ENCODE measurements around the gene SYT6. TPM values are rescaled to one million over a fixed set of nuclear protein-coding genes. Genes with fewer than 3 reads are reported as not detected.

SYT6 gene
- total and polyA plus RNA-seq, 2 of the 13 experiments (the other 11 are each of a cell fraction or from before 2014, with no cell fraction given), result not detected

GRCh38 chr1:114144016-114144415 lies 9.7 kb downstream of the SYT6 start (continued):
- TF ChIP-seq ZMAT3 (CRISPR knock-in tag; conservative IDR thresholded peaks at IDR 0.05) (no peak), ZNF709 (CRISPR knock-in tag; IDR thresholded peaks at IDR 0.05) (no peak)

- in situ Hi-C loops (cut with HindIII; ENCODE audit: extremely low pct_ligation_motif_present, low pct_unique_long_range_greater_than_20kb) (no loop called here), intact Hi-C loops (cut with micrococcal nuclease; ENCODE audit: unreplicated experiment) (no loop called here)
- H3K4me3 ChIP-seq (replicated peaks in 1 of 3; ENCODE audit: insufficient read depth in 1 of 3, low read depth in 2 of 3, low read length in 3 of 3), result no peak overlapping the region
- no TSS peak for BruUV-seq (replicated peaks)
- DNase-seq (ENCODE audit: low spot score) (no peak), ATAC-seq (no peak), FAIRE-seq (no peak)
- H3K4me1 ChIP-seq (ENCODE audit: insufficient read depth, low read length), result peaks cover 2% of the 10 kb centered on the region; the same call in 1 of the 2 replicates
- ChIA-PET CTCF (ENCODE audit: low intra/inter-chr PET ratio, low total read pairs) (no interaction called here), POLR2A (no interaction called here)
- H3K9ac ChIP-seq (ENCODE audit: insufficient read depth, low read depth, low read length), result no peak overlapping the region
- H3K36me3 ChIP-seq (replicated peaks in 1 of 2; ENCODE audit: control insufficient read depth in 1 of 2, insufficient read depth in 2 of 2, low read length in 2 of 2), result no peaks in the 10 kb centered on the region
- H3K27me3 ChIP-seq (ENCODE audit: control insufficient read depth in 1 of 2, insufficient read depth in 2 of 2, low read length in 2 of 2), result peaks cover 0 to 10% of the 10 kb centered on the region in 2 experiments; a peak in 3 of 5 replicates
- no peak overlapping the region for H2AFZ ChIP-seq (ENCODE audit: low read length)
- no peaks in the 10 kb centered on the region for H4K20me1 ChIP-seq (ENCODE audit: insufficient read depth, low read length)
- H3K27ac ChIP-seq (ENCODE audit: extremely low read length, insufficient read depth, low read length), result no peak overlapping the region
- H3K4me2 ChIP-seq (ENCODE audit: low read depth, low read length), result no peak overlapping the region
- H3K9me3 ChIP-seq (ENCODE audit: low read length), result no peaks in the 10 kb centered on the region
- 52% methylated on average over 10 of the region's 10 CpGs for WGBS (ENCODE audit: low lambda C conversion rate)
- H3K79me2 ChIP-seq (ENCODE audit: insufficient read depth, low read length), result no peaks in the 10 kb centered on the region
- TF ChIP-seq HNRNPLL (IDR thresholded peaks at IDR 0.05; ENCODE audit: low read depth, low read length, poor library complexity, severe bottlenecking), result no peak
- TF ChIP-seq ZNF776 (CRISPR knock-in tag; IDR thresholded peaks at IDR 0.05), result no peak
- TF ChIP-seq RBM22 (optimal IDR thresholded peaks at IDR 0.05; ENCODE audit: low read length), result no peak
- no peak for TF ChIP-seq ZNF329 (CRISPR knock-in tag; IDR thresholded peaks at IDR 0.05; ENCODE audit: low read depth)
- TF ChIP-seq NAIF1 (CRISPR knock-in tag; IDR thresholded peaks at IDR 0.05; ENCODE audit: borderline replicate concordance), result no peak
- TF ChIP-seq ZNF276 (CRISPR knock-in tag; IDR thresholded peaks at IDR 0.05; ENCODE audit: low read depth), result no peak
- TF ChIP-seq EED (CRISPR knock-in tag; IDR thresholded peaks at IDR 0.05), result no peak
- TF ChIP-seq, protein P1, sequence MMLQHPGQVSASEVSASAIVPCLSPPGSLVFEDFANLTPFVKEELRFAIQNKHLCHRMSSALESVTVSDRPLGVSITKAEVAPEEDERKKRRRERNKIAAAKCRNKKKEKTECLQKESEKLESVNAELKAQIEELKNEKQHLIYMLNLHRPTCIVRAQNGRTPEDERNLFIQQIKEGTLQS (CRISPR knock-in tag; IDR thresholded peaks at IDR 0.05), result no peak
- TF ChIP-seq, protein P2, sequence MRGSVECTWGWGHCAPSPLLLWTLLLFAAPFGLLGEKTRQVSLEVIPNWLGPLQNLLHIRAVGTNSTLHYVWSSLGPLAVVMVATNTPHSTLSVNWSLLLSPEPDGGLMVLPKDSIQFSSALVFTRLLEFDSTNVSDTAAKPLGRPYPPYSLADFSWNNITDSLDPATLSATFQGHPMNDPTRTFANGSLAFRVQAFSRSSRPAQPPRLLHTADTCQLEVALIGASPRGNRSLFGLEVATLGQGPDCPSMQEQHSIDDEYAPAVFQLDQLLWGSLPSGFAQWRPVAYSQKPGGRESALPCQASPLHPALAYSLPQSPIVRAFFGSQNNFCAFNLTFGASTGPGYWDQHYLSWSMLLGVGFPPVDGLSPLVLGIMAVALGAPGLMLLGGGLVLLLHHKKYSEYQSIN (CRISPR knock-in tag; IDR thresholded peaks at IDR 0.05; ENCODE audit: borderline replicate concordance), result no peak
- TF ChIP-seq ZBTB49 (CRISPR knock-in tag; IDR thresholded peaks at IDR 0.05; ENCODE audit: borderline replicate concordance), result no peak
- TF ChIP-seq DNMT1 (CRISPR knock-in tag; IDR thresholded peaks at IDR 0.05), result no peak
- no peak for TF ChIP-seq RXRB (CRISPR knock-in tag; IDR thresholded peaks at IDR 0.05; ENCODE audit: borderline replicate concordance)
- TF ChIP-seq SAP130 (CRISPR knock-in tag; IDR thresholded peaks at IDR 0.05; ENCODE audit: low read depth), result no peak
- TF ChIP-seq ZNF816 (CRISPR knock-in tag; IDR thresholded peaks at IDR 0.05; ENCODE audit: borderline replicate concordance), result no peak
These were observed 14.1 kb downstream of the SYT6 start for GRCh38 chr1:114139540-114139939.

Measured in HepG2 (cell line).